ENCODE results near the gene BAK1.

DNA sequence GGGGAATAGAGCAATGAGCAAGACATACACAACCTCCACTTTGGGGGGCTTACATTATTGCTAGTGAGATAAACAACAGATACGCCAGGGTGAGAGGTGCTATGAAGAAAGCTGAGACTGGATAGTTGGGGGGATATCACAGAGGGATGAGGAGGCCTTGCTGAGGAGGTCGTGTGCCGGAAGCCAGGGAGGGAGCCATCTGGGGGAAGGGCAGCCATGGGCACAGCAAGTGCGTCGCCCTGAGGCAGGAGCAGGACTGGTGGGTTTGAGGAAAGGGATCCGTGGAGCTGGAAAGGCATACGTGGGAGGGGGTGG lies 12.2 kb upstream of the BAK1 start:
- TF ChIP-seq, protein P1, sequence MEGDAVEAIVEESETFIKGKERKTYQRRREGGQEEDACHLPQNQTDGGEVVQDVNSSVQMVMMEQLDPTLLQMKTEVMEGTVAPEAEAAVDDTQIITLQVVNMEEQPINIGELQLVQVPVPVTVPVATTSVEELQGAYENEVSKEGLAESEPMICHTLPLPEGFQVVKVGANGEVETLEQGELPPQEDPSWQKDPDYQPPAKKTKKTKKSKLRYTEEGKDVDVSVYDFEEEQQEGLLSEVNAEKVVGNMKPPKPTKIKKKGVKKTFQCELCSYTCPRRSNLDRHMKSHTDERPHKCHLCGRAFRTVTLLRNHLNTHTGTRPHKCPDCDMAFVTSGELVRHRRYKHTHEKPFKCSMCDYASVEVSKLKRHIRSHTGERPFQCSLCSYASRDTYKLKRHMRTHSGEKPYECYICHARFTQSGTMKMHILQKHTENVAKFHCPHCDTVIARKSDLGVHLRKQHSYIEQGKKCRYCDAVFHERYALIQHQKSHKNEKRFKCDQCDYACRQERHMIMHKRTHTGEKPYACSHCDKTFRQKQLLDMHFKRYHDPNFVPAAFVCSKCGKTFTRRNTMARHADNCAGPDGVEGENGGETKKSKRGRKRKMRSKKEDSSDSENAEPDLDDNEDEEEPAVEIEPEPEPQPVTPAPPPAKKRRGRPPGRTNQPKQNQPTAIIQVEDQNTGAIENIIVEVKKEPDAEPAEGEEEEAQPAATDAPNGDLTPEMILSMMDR (IDR thresholded peaks at IDR 0.05; ENCODE audit: low read depth, low read length, poor library complexity, severe bottlenecking), result no peak
- TF ChIP-seq EZH2phosphoT487 (IDR thresholded peaks at IDR 0.05; ENCODE audit: borderline replicate concordance, low read length), result no peak
